MM.1S (cell line): ENCODE measurements around the gene LPIN2.

Source experiments
- DNase-seq: peaks from one replicate; pipeline ENCODE4 v3.0.0-alpha.2; 2015
- H2AFZ ChIP-seq: fragments of 300-600 bp; sonication (generic); 2 replicates; pipeline ENCODE4 v1.6.0; 2016; ENCODE audit warnings: antibody characterized with exemption, low read length
- H3F3A ChIP-seq: fragments of 300-600 bp; sonication (generic); 2 replicates; pipeline ENCODE4 v1.6.1; 2016; ENCODE audit warnings: mild to moderate bottlenecking, antibody characterized with exemption, low read length, moderate library complexity, mixed read lengths; ENCODE audit not compliant: insufficient read depth
- H3K27ac ChIP-seq: fragments of 300-600 bp; sonication (generic); 2 replicates; pipeline ENCODE4 v1.5.1; 2016; ENCODE audit warnings: mild to moderate bottlenecking, low read length
- H3K27me3 ChIP-seq: fragments of 300-600 bp; sonication (generic); replicated peaks from 2 replicates; pipeline ENCODE4 v1.6.0; 2016; ENCODE audit warnings: low read length; ENCODE audit not compliant: insufficient read depth
- H3K36me3 ChIP-seq: fragments of 300-600 bp; sonication (generic); replicated peaks from 2 replicates; pipeline ENCODE4 v1.6.1; 2016; ENCODE audit warnings: mild to moderate bottlenecking, low read length, mixed read lengths; ENCODE audit not compliant: insufficient read depth
- H3K4me1 ChIP-seq: fragments of 300-600 bp; sonication (generic); 2 replicates; pipeline ENCODE4 v1.6.1; 2016; ENCODE audit warnings: low read length, mixed read lengths
- H3K4me2 ChIP-seq: fragments of 300-600 bp; sonication (generic); 2 replicates; pipeline ENCODE4 v1.6.0; 2016; ENCODE audit warnings: low read depth, low read length
- H3K4me3 ChIP-seq: fragments of 300-600 bp; sonication (generic); 2 replicates; pipeline ENCODE4 v1.5.1; 2016; ENCODE audit warnings: low read length, mixed read lengths
- H3K79me2 ChIP-seq: fragments of 300-600 bp; sonication (generic); 2 replicates; pipeline ENCODE4 v1.6.1; 2016; ENCODE audit warnings: mixed run types, low read length, mixed read lengths
- H3K9ac ChIP-seq: fragments of 300-600 bp; sonication (generic); 2 replicates; pipeline ENCODE4 v1.6.1; 2016; ENCODE audit warnings: low read length, mixed read lengths
- H3K9me2 ChIP-seq: fragments of 300-600 bp; sonication (generic); replicated peaks from 2 replicates; pipeline ENCODE4 v1.6.1; 2016; ENCODE audit warnings: mild to moderate bottlenecking, low read length, mixed read lengths; ENCODE audit not compliant: insufficient read depth
- H3K9me3 ChIP-seq: fragments of 300-600 bp; sonication (generic); replicated peaks from 2 replicates; pipeline ENCODE4 v1.6.1; 2016; ENCODE audit warnings: mild to moderate bottlenecking, low read length, mixed read lengths; ENCODE audit not compliant: insufficient read depth
- H4K20me1 ChIP-seq: fragments of 300-600 bp; sonication (generic); 2 replicates; pipeline ENCODE4 v1.6.1; 2016; ENCODE audit warnings: mild to moderate bottlenecking, low read length, moderate library complexity, mixed read lengths; ENCODE audit not compliant: insufficient read depth
- CTCF ChIP-seq: fragments of 300-600 bp; sonication (generic); IDR thresholded peaks from 2 replicates; pipeline ENCODE4 v1.5.1; 2016; ENCODE audit warnings: antibody characterized with exemption, low read length, mixed read lengths
- EZH2 ChIP-seq: fragments of 300-600 bp; sonication (generic); optimal IDR thresholded peaks from 2 replicates; pipeline ENCODE3; 2017; ENCODE audit warnings: low read depth, mild to moderate bottlenecking, antibody characterized with exemption, low read length, mixed read lengths
- EZH2phosphoT487 ChIP-seq: fragments of 300-600 bp; sonication (generic); IDR thresholded peaks from 2 replicates; pipeline ENCODE4 v1.6.1; 2018; ENCODE audit warnings: antibody characterized with exemption, low read length

LPIN2 gene

GRCh38 chr18:3044931-3045698 is 32.2 kb upstream of the LPIN2 start:
- H3K4me2 ChIP-seq, result no peak overlapping the region
- no peaks in the 10 kb centered on the region for H3K27me3 ChIP-seq
- H3F3A ChIP-seq, result no peaks in the 10 kb centered on the region
- no peak overlapping the region for H3K27ac ChIP-seq
- TF ChIP-seq EZH2 (no peak), CTCF (no peak), EZH2phosphoT487 (no peak)
- no peaks in the 10 kb centered on the region for H3K4me1 ChIP-seq
- no peaks in the 10 kb centered on the region for H3K79me2 ChIP-seq
- H3K9ac ChIP-seq, result no peak overlapping the region
- H3K4me3 ChIP-seq, result no peak overlapping the region
- no peak overlapping the region for H2AFZ ChIP-seq
- 0 out of 2 replicates have a peak, but pooled peaks cover 2% of the 10 kb centered on the region for H3K9me3 ChIP-seq
- H3K36me3 ChIP-seq, result no peaks in the 10 kb centered on the region
- H4K20me1 ChIP-seq, result no peaks in the 10 kb centered on the region
- DNase-seq, result no peak
- no peaks in the 10 kb centered on the region for H3K9me2 ChIP-seq

DNA sequence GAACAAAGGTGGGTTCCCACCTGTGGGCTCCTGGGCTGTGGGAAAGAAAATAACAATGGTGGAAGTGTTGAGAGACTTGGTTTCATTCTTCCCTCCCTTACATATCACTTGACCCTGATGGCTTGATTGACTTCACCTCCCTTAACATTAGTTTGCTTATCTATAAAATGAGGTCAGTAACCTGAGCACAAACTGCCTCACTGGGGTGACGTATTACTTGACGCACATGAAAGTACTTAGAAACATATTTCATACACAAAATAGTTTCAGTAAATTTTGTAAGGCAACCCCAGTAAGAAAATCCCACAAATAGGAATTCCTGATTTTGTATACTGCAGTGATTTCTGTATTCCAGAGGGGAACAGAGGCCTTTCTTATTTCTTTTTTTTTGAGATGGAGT is 29.4 kb upstream of the LPIN2 start:
- Histone ChIP-seq H3K27ac (no peak overlapping the region), H3K4me1 (peaks cover 6% of the 10 kb centered on the region), H3K9ac (no peak overlapping the region), H3F3A (no peaks in the 10 kb centered on the region; the same call in 1 of the 2 replicates), H3K79me2 (no peaks in the 10 kb centered on the region), H3K4me2 (no peak overlapping the region), H4K20me1 (no peaks in the 10 kb centered on the region), H3K36me3 (no peaks in the 10 kb centered on the region), H3K4me3 (no peak overlapping the region), H2AFZ (no peak overlapping the region), H3K27me3 (no peaks in the 10 kb centered on the region), H3K9me2 (no peaks in the 10 kb centered on the region), H3K9me3 (0 out of 2 replicates have a peak, but pooled peaks cover 2% of the 10 kb centered on the region)
- DNase-seq, result no peak
- no peak for TF ChIP-seq CTCF
- TF ChIP-seq EZH2, result no peak
- no peak for TF ChIP-seq EZH2phosphoT487

GRCh38 chr18:3041843-3042242 is 28.9 kb upstream of the LPIN2 start:
- H3K27ac ChIP-seq, result no peak overlapping the region
- 0 out of 2 replicates have a peak, but pooled peaks cover 2% of the 10 kb centered on the region for H3K9me3 ChIP-seq
- no peaks in the 10 kb centered on the region for H3K9me2 ChIP-seq
- TF ChIP-seq CTCF, result no peak
- TF ChIP-seq EZH2, result no peak
- TF ChIP-seq EZH2phosphoT487, result no peak
- H4K20me1 ChIP-seq, result no peaks in the 10 kb centered on the region
- no peak for DNase-seq
- no peaks in the 10 kb centered on the region; the same call in 1 of the 2 replicates for H3F3A ChIP-seq
- peaks cover 6% of the 10 kb centered on the region for H3K4me1 ChIP-seq
- no peaks in the 10 kb centered on the region for H3K79me2 ChIP-seq
- no peaks in the 10 kb centered on the region for H3K36me3 ChIP-seq
- H2AFZ ChIP-seq, result no peak overlapping the region
- no peak overlapping the region for H3K4me2 ChIP-seq
- H3K27me3 ChIP-seq, result no peaks in the 10 kb centered on the region
- no peak overlapping the region for H3K9ac ChIP-seq
- H3K4me3 ChIP-seq, result no peak overlapping the region
